Right atrium auricular region (tissue), 2 donors: ENCODE measurements around the gene SERPINE2. TPM values are rescaled to one million over a fixed set of nuclear protein-coding genes. Genes with fewer than 3 reads are reported as not detected.

Source experiments
- DNase-seq: peaks from one replicate; pipeline ENCODE4 v3.0.0-alpha.2; 2019; ENCODE audit warnings: low spot score
- H3K27ac ChIP-seq, 2 donors: fragments of 200-600 bp; sonication (generic); 1 replicate in 1 of 2; 2 replicates in 1 of 2; pipeline ENCODE4 v1.5.1; 2016 to 2019
- H3K27me3 ChIP-seq, 2 donors: fragments of 200-600 bp; sonication (generic); one replicate each; pipeline versions ENCODE4 v1.5.1 to v1.6.0; 2017 to 2019
- H3K36me3 ChIP-seq: fragments of 200-600 bp; sonication (generic); one replicate; pipeline ENCODE4 v1.5.1; 2016
- H3K4me1 ChIP-seq, 2 donors: fragments of 200-600 bp; sonication (generic); one replicate each; pipeline versions ENCODE4 v1.5.1 to v1.6.0; 2017 to 2019
- H3K4me3 ChIP-seq, 2 donors: fragments of 200-600 bp; sonication (generic); 1 replicate in 1 of 2; 2 replicates in 1 of 2; pipeline ENCODE4 v1.5.1; 2017 to 2019; ENCODE audit warnings: mild to moderate bottlenecking in 1 of 2, moderate library complexity in 1 of 2
- H3K9me3 ChIP-seq, 2 donors: fragments of 200-600 bp; sonication (generic); one replicate each; pipeline ENCODE4 v1.5.1; 2019
- total RNA-seq, 2 donors: library from RNA; depleted of rRNA; stranded (reverse); fragments of >200 nt; gene quantifications; one replicate each; pipeline ENCODE4 v1.1.0, GENCODE V29; 2016
- TF ChIP-seq, protein P1 (sequence below), 2 donors: fragments of 200-600 bp; sonication (generic); IDR thresholded peaks; one replicate each; pipeline ENCODE4 v1.5.1; 2019; ENCODE audit warnings: antibody characterized with exemption in 2 of 2

The SERPINE2 gene
- total RNA-seq, 2 donors from 2014 or later, result 20.2 to 54.3 TPM

- TF ChIP-seq, protein P1, sequence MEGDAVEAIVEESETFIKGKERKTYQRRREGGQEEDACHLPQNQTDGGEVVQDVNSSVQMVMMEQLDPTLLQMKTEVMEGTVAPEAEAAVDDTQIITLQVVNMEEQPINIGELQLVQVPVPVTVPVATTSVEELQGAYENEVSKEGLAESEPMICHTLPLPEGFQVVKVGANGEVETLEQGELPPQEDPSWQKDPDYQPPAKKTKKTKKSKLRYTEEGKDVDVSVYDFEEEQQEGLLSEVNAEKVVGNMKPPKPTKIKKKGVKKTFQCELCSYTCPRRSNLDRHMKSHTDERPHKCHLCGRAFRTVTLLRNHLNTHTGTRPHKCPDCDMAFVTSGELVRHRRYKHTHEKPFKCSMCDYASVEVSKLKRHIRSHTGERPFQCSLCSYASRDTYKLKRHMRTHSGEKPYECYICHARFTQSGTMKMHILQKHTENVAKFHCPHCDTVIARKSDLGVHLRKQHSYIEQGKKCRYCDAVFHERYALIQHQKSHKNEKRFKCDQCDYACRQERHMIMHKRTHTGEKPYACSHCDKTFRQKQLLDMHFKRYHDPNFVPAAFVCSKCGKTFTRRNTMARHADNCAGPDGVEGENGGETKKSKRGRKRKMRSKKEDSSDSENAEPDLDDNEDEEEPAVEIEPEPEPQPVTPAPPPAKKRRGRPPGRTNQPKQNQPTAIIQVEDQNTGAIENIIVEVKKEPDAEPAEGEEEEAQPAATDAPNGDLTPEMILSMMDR (IDR thresholded peaks at IDR 0.05), result no peak
- Histone ChIP-seq H3K9me3 (no peaks in the 10 kb centered on the region), H3K27ac (no peak overlapping the region), H3K36me3 (no peaks in the 10 kb centered on the region), H3K4me1 (peaks cover 0 to 4% of the 10 kb centered on the region in 2 donors), H3K4me3 (no peak overlapping the region), H3K27me3 (no peaks in the 10 kb centered on the region)
- DNase-seq, result no peak
These were observed 47.5 kb downstream of the SERPINE2 start for GRCh38 chr2:223991611-223992010.

GRCh38 chr2:223989856-223990232 is 49.2 kb downstream of the SERPINE2 start:
- Histone ChIP-seq H3K9me3 (no peaks in the 10 kb centered on the region), H3K4me3 (no peak overlapping the region), H3K36me3 (no peaks in the 10 kb centered on the region), H3K27ac (no peak overlapping the region), H3K27me3 (no peaks in the 10 kb centered on the region), H3K4me1 (peaks cover 0 to 4% of the 10 kb centered on the region in 2 donors)
- TF ChIP-seq, protein P1 (IDR thresholded peaks at IDR 0.05), result no peak
- DNase-seq, result no peak

DNA sequence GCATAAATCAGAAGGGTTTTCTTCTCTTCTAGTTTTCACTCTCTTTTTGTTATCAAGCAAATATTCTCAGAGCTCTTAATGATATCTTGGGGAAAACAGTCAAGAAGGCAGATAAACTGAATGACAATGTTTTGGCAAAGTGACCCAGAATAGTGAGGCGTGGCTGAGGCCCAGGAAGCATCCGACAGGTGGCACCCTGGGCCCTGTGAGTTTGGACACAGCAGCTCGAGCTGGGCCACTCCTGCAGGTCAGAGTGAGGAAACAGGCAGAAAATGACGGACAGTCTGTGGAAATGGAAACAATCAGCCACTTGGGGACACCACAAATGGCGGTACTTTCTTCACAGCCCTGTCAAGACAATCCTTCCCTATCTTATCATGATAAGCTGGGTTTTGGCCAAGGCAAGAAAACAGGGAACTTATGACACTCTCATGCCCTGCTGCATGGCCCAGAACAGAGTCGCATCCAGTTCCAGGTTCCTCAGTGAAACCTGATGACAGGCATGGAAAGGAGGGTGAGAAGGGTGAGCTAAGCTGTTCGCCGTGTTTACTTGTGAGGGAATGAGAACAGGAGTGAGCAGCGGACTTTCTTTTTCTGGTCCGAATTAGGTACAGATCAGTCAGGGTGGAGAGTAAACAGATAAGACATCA is 49.8 kb downstream of the SERPINE2 start:
- H3K4me3 ChIP-seq, result no peak overlapping the region
- no peak overlapping the region for H3K27ac ChIP-seq
- TF ChIP-seq, protein P1 (IDR thresholded peaks at IDR 0.05), result no peak
- H3K4me1 ChIP-seq, result peaks cover 0 to 4% of the 10 kb centered on the region in 2 donors
- DNase-seq, result no peak
- no peaks in the 10 kb centered on the region for H3K9me3 ChIP-seq
- H3K36me3 ChIP-seq, result no peaks in the 10 kb centered on the region
- no peaks in the 10 kb centered on the region for H3K27me3 ChIP-seq

DNA sequence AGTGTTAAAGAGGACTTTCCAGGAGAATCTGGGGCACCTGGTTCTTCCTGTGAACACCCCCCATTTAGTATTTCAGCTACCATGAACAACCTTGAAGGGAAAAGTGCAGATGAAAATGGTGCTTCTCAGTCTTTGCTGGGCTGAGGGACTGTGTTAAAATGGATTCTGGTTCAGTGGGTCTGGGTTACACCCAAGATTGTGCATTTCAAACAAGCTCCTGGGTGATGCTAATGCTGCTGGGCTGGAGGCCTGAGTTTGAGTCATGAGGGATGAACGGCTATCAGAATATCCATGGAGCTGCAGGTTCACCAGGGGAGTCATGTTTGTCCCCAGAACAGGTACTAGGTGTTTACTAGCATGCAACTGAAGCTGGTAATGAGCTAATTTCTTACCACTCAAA is 57.8 kb downstream of the SERPINE2 start:
- TF ChIP-seq, protein P1 (IDR thresholded peaks at IDR 0.05), result no peak
- H3K9me3 ChIP-seq, result no peaks in the 10 kb centered on the region
- no peaks in the 10 kb centered on the region for H3K36me3 ChIP-seq
- no peaks in the 10 kb centered on the region for H3K27me3 ChIP-seq
- H3K4me3 ChIP-seq, result no peak overlapping the region
- no peaks in the 10 kb centered on the region for H3K4me1 ChIP-seq
- no peak overlapping the region for H3K27ac ChIP-seq
- no peak for DNase-seq

DNA sequence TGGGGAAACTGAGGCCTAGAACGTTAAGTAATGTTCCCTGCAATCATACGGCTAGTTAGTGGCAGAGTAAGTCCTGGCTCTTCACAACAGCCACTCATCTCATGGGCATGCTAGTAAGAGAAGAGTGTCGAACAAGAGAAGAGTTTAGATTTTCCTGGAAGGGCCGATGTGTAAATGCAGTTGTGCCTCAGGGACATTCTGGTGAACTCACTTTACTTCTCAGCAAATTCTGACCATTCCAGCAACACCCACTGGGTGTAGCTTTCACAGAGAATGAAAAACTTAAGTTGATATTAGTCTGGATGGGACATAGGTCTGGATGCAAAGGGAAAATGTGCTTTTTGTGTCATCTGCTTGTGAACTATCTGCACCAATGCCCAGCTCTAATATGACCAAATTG is 58.3 kb downstream of the SERPINE2 start:
- no peak overlapping the region for H3K4me3 ChIP-seq
- H3K36me3 ChIP-seq, result no peaks in the 10 kb centered on the region
- no peaks in the 10 kb centered on the region for H3K27me3 ChIP-seq
- no peaks in the 10 kb centered on the region for H3K4me1 ChIP-seq
- H3K27ac ChIP-seq, result no peak overlapping the region
- DNase-seq, result no peak
- H3K9me3 ChIP-seq, result no peaks in the 10 kb centered on the region
- TF ChIP-seq, protein P1 (IDR thresholded peaks at IDR 0.05), result no peak

- no peak overlapping the region for H3K27ac ChIP-seq
- H3K36me3 ChIP-seq, result no peaks in the 10 kb centered on the region
- no peaks in the 10 kb centered on the region for H3K27me3 ChIP-seq
- H3K9me3 ChIP-seq, result no peaks in the 10 kb centered on the region
- DNase-seq, result no peak
- no peak overlapping the region for H3K4me3 ChIP-seq
- H3K4me1 ChIP-seq, result no peaks in the 10 kb centered on the region
- TF ChIP-seq, protein P1 (IDR thresholded peaks at IDR 0.05), result no peak
These were observed 58.7 kb downstream of the SERPINE2 start for GRCh38 chr2:223980397-223980735.
